Activated naive CD4-positive, alpha-beta T cell treated with Interleukin-2 at 50 U/mL for 16 hours (primary cell): ENCODE results near the gene HOXB3.

ENCODE experiments used
- DNase-seq: peaks from one replicate; pipeline ENCODE4 v3.0.0-alpha.2; 2020

The HOXB3 gene

DNA sequence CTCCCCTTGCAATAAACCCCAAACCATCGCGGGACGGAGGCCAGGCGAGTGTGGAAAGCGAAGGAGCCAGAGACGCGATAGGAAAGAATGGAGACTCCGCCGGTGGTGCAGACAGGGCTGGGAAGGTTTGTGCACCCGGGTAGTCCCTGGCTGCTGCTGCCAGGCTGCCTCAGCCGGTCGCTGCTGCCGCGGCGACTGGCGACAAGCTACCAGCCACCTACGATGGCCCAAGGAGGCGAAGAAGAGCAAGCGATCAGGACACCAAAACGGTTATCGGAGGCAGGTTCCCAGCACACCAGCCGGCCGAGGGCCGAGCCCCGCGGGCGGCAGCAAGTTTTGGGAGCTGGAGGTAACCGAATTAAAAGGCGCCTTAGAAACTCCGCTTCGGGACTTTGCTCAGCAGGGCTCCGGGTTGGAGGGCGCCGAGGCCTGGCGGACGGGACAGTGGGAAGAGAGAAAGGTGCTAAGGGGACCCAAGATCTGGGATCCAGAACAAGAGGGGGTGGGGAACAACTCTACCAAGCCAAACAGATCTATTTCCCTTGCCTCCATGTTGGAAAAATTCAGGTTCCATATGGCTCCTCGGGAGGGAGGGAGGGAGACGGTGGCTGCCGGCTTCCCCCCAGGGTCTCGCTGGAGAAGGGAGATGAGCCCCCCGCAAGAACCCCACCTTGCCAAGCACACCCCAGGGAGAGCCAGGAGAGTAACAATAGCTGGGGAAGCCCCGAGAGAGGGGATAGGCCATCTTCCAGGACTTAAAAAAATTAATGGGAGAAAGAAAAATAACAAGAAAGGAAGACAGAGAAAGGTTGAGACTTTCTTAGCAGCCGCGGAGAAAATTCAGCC lies 35.4 kb downstream of the HOXB3 start:
- DNase-seq = no peak

DNA sequence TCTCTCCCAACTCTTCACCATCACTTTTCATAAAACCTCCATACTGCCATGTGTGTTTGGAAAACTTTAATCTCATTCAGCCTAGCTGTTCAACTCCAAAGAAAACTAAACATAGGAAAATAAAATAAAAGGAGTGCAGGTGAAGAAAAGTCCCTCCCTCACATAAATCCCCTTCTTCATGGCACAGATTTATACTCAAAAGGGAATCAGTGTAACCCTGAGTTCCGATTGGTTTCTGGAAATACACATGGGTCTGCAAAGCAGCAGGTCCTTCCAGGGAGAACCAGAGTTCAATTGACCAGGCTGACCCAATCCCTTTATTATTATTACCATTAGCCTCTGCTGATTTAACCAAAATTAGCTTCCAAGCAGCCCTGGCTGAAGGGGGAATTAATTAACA lies 36.2 kb downstream of the HOXB3 start:
- DNase-seq = no peak

DNA sequence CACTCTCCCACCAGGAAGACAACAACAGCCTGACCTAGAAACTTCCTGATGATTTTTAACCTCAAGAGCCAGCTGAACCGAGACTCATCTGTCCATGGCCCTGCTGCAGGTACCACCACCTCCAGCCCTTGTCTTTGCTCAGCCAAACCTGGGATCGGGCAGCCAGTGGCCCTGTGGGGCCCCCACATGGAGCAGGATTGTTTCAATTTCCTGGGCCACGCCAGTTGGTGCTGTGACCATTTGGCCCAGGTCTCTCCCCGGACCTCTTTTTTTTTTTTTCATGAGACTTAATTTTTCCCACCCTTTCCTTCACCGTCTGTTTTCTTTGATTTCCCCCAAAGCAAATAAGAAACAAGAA lies 36.9 kb downstream of the HOXB3 start:
- no peak for DNase-seq

DNA sequence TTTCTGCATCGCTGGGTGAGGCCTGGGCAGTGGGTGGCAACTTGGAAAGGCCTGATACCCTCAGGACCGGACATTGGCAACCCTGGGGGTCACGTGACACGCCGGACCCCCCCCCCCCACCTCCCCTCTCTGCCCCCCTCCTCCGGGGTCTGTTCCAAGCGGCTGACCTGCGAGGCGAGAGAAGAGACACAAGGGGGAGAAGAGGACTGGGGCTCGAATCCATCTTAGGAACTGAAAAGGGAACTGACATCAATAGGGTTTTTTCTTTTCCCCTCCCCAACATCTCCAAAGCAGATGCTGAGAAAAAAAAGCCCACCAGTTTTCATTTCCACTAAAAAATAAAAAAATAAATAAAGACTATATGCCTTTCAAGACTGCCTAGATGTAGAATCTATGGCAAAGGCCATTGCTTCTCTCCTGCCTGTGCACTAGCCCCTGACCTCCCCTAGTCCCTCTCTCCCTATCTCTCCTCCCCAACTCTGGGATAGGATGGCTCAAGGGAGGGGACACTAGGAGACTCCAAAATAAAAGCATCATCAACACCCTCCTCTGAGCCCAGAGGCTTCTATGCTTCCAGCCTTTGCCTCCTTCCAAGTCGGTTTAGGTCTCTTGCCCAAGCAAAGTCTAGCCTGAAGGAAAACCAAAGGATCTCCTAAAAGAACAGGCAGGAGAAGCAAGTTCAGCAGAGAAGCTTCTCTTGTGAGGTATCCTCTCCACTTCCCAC lies 37.4 kb downstream of the HOXB3 start:
- no peak for DNase-seq

DNA sequence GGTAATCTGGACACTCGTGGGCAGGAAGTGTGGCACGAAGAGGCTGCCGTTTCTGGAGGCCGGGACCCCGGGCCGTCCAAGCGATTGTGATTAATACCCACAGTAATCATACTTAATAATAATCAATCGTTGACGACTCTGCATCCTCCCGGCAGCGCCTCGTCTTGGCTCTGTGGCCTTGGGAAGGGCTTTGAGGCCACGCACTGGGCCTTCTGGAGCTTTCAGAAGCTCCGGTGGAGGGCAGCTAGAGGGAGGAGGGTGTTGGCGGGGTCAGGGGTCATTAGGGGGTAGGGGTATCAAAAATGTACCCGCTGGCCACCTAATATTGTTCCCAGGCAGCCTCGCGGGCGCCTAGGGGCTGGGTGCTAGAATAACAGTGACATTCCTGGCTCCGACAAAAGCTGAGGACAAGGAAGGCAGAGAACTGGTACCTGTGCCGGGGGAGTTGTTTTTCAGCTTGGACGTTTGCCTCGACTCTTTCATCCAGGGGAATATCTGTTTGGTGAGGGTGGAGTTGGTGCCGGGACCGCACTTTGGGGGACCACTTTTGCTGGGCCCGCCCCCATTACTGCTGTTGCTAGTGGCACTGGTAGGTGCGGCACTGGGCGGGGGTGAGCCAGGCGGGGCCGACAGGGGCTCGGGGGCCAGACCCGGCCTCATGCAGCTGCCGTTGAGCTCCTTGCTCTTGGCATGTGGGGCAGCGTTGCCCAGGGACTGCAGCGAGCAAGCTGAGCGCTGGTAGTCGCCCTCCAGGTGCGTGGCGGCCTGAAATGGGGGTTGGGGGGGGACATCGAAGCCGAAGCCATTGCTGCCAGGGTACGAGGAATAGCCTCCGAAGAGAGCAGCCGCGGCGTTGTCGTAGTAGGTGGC lies 38.2 kb downstream of the HOXB3 start:
- DNase-seq = no peak

DNA sequence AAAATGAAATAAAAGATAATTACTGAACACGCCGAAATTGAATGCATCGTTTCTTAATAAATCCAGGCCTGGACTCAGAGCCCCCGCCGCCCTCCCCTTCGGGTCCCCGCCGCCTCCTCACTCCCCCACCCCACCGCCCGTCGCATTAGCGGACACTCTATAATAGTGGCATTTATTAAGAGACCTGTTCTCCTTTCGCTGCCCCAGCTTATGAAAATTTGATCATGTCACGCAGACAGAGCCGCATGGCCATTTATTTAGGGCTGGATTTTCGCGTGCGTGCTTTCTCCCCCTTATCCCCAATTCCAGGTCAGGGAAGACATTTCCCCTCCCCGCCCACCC lies 38.9 kb downstream of the HOXB3 start:
- DNase-seq = no peak

DNA sequence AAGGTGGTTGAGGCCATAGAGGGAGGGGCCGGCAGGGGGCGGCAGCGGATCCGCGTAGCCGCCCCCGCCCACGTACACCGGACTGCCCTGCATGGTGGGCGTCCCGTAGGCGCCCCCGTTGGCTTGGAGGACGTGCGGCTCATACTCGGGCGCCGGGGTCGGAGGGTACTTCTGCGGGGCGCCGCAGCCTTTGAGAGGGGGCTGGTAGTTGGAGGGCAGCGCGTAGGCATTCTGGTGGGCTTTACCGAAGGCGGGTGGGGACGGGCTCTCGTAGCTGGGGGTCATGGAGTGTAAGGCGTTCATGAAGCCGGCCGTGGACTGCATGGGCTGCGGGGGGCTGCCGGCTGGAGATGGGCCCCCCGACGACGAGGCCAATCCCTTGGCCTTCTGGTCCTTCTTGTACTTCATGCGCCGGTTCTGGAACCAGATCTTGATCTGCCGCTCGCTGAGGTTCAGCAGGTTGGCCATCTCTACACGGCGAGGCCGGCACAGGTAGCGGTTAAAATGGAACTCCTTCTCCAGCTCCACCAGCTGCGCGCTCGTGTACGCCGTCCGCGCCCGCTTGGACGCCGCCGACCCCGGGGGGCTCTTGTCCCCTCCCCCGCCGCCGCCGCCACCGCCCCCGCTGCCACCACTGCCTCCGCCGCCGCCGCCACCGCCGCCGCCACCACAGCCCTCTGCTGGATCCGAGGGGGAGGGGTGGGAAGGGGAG lies 39.4 kb downstream of the HOXB3 start:
- no peak for DNase-seq

DNA sequence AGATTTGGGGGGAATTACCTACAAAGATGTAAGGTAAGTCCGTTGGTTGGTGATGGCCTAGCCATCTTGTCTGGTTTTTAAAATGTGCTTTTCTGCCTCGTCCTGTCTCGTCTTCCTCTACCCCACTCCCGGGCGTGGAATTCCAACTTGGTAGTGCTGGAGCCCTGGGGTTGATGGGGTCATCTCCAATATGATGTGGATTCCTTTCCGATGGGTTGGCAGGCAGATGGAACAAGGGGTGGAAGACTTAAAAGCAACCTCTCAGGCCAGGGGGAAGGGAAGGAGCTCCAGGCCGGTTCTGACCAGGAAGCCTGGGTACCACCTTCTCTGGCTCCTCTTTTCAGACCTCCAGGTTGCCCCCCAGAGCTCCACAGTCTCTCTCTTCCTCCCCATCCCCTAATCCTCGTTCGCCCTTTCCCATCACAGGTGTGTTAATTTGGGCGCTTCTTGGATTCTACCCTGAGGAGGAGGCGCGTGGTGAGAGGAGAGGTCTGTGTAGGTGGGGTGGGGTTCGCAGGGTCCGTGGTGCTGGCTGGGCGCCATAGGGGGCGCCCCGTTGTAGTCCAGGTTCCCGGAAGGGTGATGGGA lies 40.0 kb downstream of the HOXB3 start:
- no peak for DNase-seq

DNA sequence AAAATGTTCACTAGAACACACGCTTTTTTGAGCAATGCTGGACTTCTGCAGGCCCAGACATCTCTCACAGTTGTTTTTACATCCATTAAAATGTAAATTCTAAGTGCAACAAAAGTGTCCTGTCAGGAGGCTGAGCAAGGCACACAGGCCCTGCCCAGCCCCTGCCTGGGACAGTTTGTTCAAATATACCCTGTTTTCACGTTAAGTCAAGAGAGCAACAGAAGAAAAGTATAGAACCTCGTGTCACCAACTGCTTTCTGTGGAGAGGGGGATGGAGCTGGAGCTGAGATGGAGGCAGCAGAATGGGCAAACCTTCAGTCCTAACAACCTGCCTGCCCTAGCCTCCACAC lies 40.8 kb downstream of the HOXB3 start:
- DNase-seq = no peak

DNA sequence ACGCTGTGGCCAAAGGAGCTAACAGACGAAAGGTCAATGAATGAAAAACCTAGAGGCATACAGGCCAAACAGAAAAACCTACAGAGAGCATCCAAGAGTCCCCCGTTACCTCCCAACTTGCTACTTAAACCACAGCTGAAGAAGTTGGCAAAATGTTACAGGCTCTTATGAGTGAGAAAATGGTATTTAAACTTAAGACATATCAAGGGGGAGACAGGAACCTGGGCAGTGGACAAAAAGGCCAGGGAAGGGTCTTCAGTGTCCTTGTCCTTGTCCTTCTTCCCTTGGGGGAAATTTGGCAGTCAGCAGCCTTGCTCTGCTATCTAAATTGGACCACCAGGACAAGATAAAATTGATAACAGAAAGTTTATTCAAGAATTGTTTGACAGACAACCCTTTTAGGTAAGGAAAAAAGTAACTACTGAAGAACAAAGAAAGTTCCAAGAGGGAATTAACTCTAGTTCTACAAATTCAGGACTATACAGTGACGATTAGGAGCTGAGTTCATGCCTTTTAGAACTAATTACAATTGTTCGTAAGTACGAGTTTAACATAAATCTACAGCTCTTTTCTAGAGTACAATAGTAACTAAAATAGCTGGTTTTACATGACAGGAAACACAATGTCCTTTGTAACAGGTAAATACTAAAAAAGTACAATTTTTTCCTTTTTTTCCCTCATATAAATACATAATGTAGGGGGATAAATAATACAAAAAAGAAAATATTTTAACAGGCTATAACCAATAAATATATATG lies 41.3 kb downstream of the HOXB3 start:
- DNase-seq = no peak

DNA sequence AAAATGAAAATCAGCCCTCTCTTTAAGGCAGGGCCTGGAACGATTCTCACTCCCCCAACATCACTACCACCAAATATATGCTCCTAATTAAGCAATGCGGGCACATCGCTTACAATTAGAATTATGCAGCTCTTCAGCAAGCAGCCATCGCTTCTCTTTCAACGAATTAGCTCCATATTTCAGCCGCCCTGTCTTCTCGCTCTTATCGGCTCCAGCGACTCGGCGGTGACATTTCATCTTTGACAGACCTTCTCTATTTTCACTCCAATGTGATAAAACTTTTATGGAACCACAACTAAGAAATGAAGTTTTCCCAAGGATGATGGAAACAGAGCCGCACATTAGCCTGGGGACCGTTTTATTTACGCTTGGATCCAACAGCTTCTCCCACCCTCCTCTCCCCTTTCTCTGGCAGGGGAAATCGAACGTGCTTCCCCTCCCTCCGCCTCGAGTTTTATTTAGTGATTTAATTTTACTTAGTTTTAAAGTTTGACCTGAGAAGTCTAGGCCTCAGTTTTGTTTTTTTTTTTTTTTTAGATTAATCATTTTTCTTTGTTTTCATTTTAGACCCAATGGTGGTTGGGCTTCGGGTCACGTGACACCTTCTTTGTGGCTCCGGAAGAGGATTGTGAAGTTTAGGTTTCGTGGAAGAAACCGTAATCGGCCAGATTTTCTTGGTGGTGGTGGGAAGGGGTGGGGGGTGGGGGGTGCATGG lies 42.1 kb downstream of the HOXB3 start:
- DNase-seq = peak; percentile 42

DNA sequence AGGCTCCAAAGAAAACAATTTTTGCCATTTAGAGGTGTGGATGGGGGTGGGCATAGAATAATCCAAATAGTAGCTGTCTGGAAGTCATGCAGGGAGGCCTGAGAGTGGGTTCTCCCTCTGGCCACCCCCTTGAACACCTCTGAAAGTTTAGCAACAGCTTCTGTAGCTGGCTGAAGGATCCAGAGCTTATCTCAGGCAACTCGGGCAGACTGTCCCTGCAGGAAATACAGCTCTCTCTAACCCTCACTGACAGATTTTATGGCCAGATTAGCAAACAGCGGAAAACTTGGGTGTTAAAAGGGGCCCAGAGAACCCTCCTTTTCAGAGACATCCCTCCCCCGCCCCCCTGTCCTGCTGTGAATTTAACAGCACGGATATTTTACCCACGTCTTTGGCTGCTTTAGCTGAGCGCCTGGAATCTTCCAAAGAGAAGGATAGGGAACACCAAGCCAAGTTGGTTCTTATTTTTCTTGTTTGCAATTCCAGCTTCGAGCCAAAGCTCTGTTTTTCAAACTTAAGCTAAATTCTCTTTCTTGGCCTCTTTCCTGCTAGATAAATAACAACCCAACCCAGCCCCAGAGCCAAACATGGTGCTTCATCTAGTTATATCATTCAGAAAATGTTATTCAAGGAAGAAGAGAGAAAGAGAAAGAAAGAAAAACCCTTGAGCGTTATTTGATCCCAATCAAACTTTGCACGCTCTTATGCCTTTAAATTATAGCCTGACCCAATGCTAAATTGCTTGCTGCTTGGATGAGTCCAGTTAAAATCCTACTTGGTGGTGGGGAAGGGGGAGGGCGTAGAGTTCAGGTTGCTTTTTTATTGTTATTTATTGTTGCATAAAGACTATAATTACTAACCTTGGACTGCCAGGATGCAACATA lies 42.9 kb downstream of the HOXB3 start:
- DNase-seq = no peak

DNA sequence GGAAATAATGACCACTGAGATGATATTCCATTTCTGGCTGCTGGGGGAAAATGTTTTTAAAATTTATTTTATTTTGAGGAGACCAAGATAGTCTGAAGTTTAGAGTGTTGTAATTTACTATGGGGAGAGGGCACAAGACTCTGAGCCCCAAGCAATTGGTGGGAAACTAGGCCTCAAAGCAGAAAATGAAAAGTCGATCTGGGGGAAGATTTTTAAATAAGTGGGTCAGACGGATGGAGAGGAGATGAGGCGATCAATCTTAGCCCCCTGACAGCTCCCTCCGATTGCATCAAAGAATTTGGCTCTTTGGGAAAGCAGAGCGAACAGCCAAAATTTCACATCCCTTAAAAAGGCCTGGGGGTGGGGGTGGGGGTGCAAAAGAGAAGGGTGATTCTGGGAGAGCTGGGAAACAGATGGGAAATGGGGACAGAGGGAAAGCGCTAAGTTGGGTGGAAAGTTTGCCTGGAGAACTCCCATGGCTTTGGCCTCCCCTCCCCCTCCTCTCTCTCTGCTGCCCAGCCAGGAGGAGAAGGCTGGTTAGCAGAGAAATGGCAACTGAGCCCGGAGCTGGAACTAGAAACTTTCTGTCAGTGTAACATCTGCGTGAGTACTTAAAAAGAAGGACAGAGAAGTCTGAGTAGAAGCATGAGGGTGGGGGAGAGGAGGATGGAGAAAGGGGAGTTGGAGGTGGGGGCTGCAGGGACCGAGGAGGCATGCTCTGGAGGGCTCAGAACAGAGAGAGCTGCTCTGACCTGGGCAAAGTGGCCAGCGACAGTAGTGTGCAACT lies 43.7 kb downstream of the HOXB3 start:
- DNase-seq = no peak

DNA sequence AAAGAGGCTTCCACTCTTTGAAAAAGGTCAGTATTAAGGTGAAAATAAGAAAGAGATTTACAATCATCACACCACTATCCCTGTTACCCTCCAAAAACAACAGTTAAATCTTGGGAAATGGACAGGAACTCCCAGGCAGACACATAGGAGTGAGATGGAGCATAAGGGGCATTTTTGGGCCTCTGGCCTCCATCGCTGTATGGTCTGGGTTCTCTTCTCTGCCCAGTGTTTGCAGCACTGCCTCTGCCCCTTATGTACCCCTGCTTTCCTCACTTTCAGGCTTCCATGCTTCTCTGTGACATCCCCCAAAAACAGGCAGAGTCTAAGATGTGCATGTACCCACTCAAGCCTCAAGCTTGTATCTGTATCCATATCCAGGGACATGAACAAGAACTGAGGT lies 44.5 kb downstream of the HOXB3 start:
- no peak for DNase-seq

DNA sequence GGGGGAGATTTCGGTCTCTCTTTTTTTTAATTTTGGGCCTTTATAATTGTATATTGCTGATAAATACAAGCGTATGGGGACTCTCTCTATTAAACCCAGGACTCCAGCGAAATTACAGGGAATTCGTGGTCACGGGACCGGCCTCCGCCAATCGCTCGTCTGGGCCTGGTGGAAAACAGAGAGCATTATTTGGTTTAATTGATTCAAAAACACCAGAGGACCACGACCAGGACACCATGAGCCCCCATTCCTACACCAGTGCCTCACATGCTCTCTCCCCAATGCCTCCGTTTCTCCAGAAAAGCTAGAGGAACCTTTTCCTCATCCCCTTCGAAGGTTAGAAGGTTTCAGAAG lies 45.0 kb downstream of the HOXB3 start, which contains the start of gene HOXB2:
HOXB2 (minus strand) TSS at position 88 of the 354 bp plus-strand sequence. CDS start 198 bp downstream, outside the sequence.
- no peak for DNase-seq

DNA sequence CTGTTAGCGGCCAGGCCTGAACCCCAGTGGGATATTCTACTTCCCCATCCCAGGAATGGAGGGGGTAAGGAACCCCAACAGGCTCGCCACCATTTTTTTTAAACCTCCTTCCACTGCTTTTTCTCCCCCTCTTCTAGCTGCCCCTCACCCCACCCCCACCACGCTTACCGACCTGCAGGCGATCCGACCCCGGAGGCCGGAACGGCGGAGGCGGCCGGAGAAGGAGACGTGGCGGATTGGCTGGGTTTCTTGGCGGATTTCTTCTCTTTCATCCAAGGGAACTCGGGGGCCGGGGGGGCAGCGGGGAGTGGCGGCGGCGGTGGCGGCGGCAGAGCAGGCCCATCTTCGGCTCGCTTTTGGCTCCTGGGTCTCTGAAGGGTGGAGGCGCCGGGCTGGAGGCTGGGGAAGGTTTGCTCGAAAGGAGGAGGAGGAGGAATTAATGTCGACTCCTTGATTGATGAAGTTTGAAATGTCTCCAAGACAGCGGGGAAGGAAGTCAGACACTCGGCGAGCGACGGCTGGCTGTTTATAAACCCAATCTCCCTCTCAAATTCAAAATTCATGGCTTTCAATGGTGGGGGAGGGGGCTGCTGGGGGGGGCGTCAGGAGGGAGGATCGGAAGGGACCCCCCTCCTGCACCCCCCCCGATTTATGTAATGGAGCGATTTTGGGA lies 45.6 kb downstream of the HOXB3 start:
- DNase-seq = peak; percentile 38

DNA sequence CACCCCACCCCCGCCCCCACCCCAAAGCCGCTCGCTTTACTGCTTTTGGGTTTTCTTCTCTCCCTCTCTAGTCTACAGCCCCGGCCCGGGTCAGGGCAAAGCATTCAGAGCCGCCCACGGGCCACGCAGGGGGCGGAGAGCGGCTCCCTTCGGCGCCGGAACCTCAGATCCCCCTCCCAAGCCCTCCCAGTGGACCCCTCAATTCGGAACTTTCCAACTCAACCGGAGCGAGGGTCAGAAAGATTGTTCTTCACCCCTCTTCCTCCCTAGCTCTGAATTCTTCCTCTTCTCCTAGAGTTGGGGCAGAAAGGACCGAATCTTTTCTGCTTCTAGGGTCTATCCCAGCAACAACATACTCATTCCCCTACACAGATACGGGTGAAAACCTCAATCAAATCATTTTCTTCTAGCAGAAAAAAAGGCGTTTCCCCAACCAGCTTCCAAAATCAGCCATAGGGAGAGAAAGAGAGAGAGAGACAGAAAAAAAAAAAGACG lies 46.1 kb downstream of the HOXB3 start:
- DNase-seq = peak; percentile 60

DNA sequence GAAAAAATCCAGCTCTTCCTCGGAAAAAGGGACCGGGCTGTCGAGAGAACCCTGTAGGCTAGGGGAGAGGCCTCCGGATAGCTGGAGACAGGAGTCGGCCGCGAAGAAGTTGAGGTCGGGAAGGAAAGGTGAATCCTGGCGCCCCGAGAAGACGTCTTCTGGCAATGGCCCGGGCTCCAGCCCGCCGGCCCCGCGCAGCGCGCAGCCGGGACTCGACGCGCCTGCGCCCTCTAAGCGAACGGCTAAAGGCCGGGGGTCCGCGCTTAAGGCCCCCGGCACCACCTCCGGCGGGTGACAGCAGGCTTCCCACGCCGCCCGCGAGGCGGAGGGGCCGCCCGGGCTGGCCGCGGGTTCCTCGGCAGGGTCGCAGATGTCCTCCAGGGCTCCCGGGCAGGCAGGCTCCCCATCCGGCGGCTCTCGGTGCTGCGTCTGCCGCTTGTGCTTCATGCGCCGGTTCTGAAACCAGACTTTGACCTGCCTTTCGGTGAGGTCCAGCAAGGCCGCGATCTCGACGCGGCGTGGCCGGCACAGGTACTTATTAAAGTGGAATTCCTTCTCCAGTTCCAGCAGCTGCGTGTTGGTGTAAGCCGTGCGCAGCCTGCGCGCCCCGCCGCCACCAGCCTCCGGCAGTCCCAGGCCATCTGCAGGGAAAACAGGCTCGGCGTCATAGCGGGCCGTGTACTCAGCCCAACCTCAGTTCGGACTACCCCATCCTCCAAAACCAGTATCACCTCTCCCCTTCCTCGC lies 46.8 kb downstream of the HOXB3 start:
- peak; percentile 62 for DNase-seq
